Right kidney (tissue), 1 donor: ENCODE measurements around the gene ANKRD52.
"Not testable (repeated sequence)": the region's sequence is repeated elsewhere in the genome, so short reads cannot be mapped to it uniquely, and the experiment has no call there.

ENCODE experiments used
- DNase-seq: peaks from one replicate; pipeline ENCODE4 v3.0.0-alpha.2; 2016

The ANKRD52 gene

DNA sequence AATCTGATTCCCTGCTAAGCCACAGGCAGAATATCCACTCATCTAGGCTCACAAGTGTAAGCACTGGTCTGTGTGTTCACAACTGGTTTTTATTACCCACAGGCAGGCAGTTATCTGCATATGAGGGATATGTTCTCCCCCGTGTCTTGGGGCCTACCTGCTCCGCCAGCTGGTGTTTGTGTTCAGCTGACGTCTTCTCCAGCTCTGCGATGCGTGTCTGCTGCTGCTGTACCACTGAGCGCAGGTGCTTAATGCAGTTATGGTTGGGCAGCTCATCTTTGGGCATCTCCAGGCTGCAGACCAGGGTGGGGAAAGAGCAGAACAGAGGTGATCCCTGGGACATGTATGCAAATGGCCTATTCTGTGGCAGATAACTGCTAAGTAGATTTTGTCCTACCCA is 50.2 kb downstream of the ANKRD52 start:
- DNase-seq, result no peak

DNA sequence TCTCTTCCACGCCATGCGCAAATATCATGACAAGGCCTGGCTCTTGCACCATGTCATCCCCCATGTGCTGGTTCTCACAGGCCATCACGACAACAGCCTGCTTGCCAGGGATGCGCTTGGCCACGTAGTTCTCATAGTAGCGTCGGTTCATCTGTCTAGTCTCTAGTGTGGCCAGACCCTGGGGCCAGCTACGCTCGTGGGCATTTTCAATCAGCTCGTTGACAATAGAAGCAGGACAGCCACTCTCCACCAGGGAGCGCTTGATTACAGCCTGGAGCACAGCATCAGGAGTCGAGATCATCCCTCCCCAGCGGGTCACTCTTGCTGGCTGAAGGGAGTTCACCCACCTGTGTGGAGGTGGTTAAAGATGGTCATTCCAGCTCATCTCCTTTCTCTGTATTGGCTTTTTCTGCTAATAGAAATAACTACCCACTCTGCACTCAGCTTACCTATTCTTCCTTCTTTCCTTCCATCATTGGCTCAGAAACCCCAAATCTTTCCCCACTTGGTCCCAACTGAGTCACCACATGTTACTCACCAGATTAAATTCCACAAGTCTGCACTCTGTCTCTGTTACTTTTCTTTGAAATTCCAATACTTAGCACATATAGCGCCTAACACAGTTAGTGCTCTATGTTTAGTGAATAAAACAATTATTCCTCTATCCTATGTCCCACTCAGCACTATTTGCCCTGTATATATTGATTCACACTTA is 51.6 kb downstream of the ANKRD52 start:
- DNase-seq, result no peak

- DNase-seq, result no peak
Measured at GRCh38 chr12:56205445-56205844, 52.7 kb downstream of the ANKRD52 start.

- DNase-seq, result no peak
Measured at GRCh38 chr12:56204275-56204674, 53.9 kb downstream of the ANKRD52 start.

DNA sequence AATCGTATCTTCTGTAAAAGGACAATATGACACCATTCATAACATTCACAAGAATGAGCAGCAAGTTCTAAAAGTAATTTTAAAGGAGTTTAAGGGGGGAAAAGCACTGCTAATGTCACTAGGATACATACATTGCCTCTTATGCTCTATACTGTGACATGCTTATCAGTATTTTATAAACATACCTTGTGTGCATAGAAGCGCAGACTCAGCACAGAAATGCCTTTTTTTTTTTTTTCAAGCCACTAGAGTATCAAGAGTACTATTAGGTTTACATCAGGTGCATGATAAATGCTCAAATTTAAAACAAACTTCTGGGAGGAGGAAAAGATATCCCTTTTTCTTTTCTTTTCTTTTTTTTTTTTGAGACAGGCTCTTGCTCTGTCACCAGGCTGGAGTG is 55.3 kb downstream of the ANKRD52 start:
- no peak for DNase-seq

- DNase-seq, result no peak
Measured at GRCh38 chr12:56202366-56202765, 55.8 kb downstream of the ANKRD52 start.

DNA sequence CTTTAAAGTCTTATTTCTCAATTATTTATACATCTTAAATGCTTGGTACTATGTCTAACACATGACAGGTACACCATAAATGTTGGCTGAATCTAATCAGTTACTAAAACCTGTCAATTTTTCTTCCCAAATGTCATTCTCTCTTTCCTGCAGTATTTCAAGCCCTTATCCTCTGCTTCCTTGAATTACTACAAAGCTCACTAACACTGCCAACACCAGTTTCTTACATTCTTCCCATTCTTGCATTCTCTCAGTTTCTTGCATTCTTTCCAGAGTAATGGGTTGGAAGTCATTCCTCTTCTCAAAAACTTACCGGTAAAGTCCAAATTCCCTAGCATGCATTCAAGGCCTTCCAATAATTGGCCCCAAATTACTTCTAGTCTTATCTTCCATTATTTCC is 59.3 kb downstream of the ANKRD52 start:
- no peak for DNase-seq

DNA sequence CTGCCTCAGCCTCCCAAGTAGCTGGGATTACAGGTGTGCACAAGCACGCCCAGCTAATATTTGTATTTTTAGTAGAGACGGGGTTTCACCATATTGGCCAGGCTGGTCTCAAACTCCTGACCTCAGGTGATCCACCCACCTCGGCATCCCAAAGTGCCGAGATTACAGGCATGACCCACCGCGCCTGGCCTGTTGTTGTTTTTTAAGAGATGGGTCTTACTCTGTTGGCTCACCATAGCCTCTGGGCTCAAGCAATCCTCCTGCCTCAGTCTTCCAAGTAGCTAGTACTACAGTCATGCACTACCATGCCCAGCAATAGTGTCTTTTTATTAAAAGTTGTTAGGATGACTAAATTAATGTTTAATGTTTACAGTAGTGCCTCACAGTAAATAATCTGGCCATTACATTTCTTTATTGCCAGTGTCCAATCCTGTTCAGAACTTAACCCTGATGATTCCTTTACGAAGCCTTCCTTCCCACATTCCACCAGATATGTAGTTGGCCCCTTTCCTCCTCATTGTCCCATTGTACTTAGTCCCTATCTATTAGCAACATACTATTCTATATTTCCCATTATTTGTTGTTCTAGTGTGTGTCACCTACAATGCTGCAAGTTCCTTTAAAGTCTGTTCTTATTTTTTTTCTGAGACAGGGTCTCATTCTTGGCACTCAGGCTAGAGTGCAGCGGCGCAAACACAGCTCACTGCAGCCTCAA is 60.1 kb downstream of the ANKRD52 start:
- DNase-seq, result no peak

DNA sequence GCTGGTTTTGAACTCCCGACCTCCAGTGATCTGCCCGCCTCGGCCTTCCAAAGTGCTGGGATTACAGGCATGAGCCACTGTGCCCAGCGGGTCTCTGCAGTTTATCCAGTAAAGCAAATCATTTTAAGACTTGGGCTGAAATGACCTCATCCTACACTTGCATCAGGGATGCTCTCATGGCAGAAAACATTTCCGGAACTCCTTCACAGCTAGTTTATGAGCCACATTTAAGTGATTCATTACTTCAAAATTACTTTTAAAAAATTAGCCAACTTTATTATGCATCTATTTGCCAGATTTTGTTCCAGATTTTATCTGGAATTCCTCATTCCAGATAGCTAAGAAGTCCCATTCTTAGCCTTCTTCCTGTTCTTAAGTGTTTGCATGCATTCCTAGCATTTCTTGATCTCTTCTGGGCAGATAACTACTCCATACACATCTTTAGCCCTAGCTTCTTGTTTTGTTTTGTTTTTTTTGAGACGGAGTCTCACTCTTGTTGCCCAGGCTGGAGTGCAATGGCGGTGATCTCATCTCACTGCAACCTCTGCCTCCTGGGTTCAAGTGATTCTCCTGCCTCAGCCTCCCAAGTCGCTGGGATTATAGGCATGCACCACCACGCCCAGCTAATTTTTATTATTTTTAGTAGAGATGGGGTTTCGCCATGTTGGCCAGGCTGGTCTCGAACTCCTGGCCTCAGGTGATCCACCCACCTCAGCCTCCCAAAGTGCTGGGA is 61.2 kb downstream of the ANKRD52 start:
- not testable (repeated sequence) for DNase-seq

DNA sequence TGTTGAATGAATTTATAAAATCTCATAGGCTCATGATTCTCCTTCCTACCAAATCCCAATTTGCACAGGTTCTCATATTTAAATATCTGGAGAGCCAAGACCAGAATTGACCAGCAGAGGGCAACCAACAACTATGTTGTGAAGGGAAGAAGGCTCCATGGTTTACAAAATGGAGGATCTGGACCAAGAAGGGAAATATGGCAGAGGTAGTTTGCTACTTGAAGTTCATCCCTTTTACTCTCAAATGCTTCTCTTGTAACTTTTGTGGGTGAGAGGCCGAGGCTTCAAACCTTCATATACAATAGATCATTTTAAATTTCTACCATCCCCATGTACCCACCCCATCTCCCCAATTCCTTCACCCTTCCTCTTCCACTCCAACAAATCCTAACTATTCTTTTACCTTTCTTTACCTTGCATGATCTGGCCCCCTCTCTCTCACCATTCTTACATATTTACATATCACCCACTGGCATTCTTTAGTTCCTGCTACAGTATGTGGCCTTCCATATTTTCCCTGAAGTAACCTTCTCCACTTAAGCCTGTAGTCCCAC is 65.1 kb downstream of the ANKRD52 start:
- peak; percentile 34 for DNase-seq

GRCh38 chr12:56192582-56192981 is 65.6 kb downstream of the ANKRD52 start:
- DNase-seq, result no peak

GRCh38 chr12:56190695-56191155 is 67.5 kb downstream of the ANKRD52 start:
- peak; percentile 30 for DNase-seq

DNA sequence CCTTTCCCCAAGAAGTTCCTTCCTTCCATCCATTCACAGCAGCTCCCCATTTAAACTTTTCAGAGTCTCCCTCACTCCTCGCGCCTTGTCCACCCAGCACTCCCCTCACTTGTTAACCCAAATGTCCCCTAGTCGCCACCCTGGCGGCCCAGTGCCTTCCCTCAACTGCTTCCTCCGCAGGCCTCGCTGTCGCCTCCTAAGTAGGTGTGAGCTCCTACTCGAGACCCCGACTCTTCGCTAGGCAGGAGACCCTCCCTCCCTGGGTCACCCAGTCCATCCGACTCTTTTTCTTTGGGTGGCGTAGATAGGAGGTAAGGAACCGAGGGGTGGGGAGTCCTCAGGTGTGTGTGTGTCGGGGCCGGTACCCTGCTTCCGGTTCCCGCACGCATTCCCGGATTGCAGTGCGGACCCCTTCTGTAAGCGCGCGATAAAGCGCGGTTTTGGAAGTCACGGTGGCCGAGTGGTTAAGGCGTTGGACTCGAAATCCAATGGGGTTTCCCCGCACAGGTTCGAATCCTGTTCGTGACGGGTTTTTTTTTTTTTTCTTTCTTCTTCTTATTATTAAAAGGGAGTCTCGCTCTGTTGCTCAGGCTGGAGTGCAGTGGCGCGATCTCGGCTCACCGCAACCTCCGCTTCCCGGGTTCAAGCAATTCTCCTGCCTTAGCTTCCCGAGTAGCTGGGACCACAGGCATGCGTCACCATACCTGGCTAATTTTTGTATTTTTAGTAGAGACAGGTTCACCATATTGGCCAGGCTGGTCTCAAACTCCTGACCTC is 68.1 kb downstream of the ANKRD52 start:
- DNase-seq, result peak; percentile 91

- DNase-seq, result peak; percentile 91
Measured at GRCh38 chr12:56189099-56189917, 68.9 kb downstream of the ANKRD52 start, which contains the start of gene SMARCC2. Gene SMARCC2, minus strand, starts transcription at chr12:56189483. Its CDS starts 22 bp downstream, at chr12:56189461.

DNA sequence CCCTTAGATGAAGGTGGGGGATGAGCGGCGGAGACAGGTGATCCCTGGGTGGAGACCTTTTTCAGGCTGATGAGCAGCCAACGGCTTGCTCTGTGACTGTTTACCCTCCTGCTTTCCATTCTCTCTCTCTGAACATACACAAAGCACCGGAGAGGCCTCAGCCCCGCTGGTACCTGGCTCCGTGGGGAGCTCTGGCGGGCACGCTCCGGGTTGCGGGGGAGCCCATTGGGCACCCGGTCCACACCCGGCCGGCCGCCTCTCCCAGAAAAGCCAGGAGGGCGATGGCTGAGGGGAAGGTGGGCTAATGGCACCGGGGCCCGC is 69.4 kb downstream of the ANKRD52 start:
- DNase-seq, result peak; percentile 71

DNA sequence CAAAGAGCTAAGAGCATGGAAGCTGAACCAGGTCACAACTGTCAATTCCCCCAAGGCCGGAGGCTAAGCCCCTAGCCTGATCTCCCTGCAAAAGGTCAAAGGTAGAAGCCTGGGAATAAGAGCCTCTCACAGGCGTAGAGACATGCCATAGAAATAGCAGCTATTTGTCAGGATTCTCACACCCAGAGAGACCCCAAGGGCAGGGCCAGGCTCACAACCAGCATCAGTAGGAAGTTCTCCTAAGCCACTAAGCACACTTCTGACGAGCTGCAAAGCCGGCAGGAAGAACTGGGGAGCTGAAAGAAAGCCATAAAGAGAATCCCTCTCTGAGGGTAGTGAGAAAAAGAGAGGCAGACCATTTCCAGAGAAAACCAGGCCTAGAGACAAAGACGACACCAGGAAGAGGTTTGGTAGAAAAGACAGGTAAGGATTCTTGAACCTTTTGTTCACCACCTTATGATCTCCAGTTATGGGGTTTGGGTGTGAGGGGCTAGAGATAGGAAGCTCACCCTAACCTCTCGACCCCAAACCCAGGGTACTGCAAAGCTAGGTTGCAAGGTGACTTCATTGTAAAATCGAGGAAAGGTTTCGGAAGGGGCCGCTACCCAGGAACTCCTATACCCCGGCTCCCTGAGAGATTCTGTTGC is 69.9 kb downstream of the ANKRD52 start:
- DNase-seq, result peak; percentile 36
